H1 (cell line): ENCODE results near the gene KRT6C. TPM values are rescaled to one million over a fixed set of nuclear protein-coding genes. Genes with fewer than 3 reads are reported as not detected.

Experiments used
- CTCF ChIA-PET: fragments of 300-600 bp; sonication (Branson Sonifier 250); formaldehyde crosslinking; loops from one replicate; lab custom pipeline; 2021; ENCODE audit not compliant: partially characterized antibody; lab: Charles Lee
- POLR2A ChIA-PET: fragments of 300-600 bp; sonication (Branson Sonifier 250); formaldehyde crosslinking; loops from one replicate; lab custom pipeline; 2021; ENCODE audit warnings: inconsistent platforms; ENCODE audit not compliant: partially characterized antibody; lab: Charles Lee
- DNase-seq, 2 experiments: peaks; one replicate each; pipeline versions ENCODE4 v3.0.0 to v3.0.0-alpha.2; 2010 to 2022; ENCODE audit warnings: low spot score in 2 of 2, low read depth in 1 of 2, mixed read lengths in 1 of 2
- FAIRE-seq: peaks from 2 replicates; lab custom pipeline; 2011; peaks lifted over from hg19 to GRCh38; lab: Jason Lieb, UNC
- H2AFZ ChIP-seq: 2 replicates; pipeline ENCODE4 v1.8.1; 2012; ENCODE audit warnings: low read length, inconsistent platforms
- H2AK5ac ChIP-seq: 2 replicates; pipeline ENCODE4 v1.6.1; 2013; ENCODE audit warnings: low read depth, low read length
- H2BK120ac ChIP-seq: replicated peaks from 2 replicates; pipeline ENCODE3; 2013; ENCODE audit warnings: low read depth, low read length, inconsistent platforms
- H2BK12ac ChIP-seq: 2 replicates; pipeline ENCODE4 v1.6.1; 2013; ENCODE audit warnings: low read depth, low read length
- H2BK15ac ChIP-seq: 2 replicates; pipeline ENCODE4 v1.6.1; 2013; ENCODE audit warnings: low read length
- H2BK20ac ChIP-seq: 2 replicates; pipeline ENCODE4 v1.6.1; 2013; ENCODE audit warnings: low read length
- H2BK5ac ChIP-seq: 2 replicates; pipeline ENCODE4 v1.6.1; 2013; ENCODE audit warnings: low read depth, low read length
- H3K14ac ChIP-seq: 2 replicates; pipeline ENCODE4 v1.6.1; 2013; ENCODE audit warnings: inconsistent platforms; ENCODE audit not compliant: insufficient read length
- H3K18ac ChIP-seq: 2 replicates; pipeline ENCODE4 v1.6.1; 2013; ENCODE audit warnings: low read length; ENCODE audit errors: extremely low read depth
- H3K23ac ChIP-seq: 2 replicates; pipeline ENCODE4 v1.6.1; 2013; ENCODE audit warnings: inconsistent platforms; ENCODE audit not compliant: insufficient read length
- H3K23me2 ChIP-seq: 2 replicates; pipeline ENCODE4 v1.6.1; 2013; ENCODE audit warnings: low read depth, low read length
- H3K27ac ChIP-seq: 2 replicates; pipeline ENCODE4 v1.6.1; 2011; ENCODE audit warnings: low read depth, low read length, inconsistent platforms
- H3K27me3 ChIP-seq, 4 experiments: replicated peaks in 1 of 4; 1 replicate in 1 of 4; 2 replicates in 3 of 4; pipeline versions ENCODE4 v1.6.1 to v1.8.1; 2011 to 2013; ENCODE audit warnings: low read length in 3 of 4, mild to moderate bottlenecking in 3 of 4, inconsistent platforms in 2 of 4, mixed read lengths in 2 of 4, moderate library complexity in 1 of 4; ENCODE audit not compliant: control insufficient read depth in 3 of 4, insufficient read depth in 3 of 4; ENCODE audit errors: extremely low read depth in 1 of 4
- H3K36me3 ChIP-seq, 4 experiments: 2 replicates each; pipeline versions ENCODE4 v1.6.1 to v1.8.1; 2011 to 2013; ENCODE audit warnings: mild to moderate bottlenecking in 4 of 4, low read length in 3 of 4, moderate library complexity in 2 of 4, control low read depth in 1 of 4, inconsistent platforms in 1 of 4; ENCODE audit not compliant: insufficient read depth in 4 of 4, control insufficient read depth in 2 of 4
- H3K4ac ChIP-seq: replicated peaks from 2 replicates; pipeline ENCODE3; 2013; ENCODE audit warnings: low read length, low read depth, mixed read lengths, inconsistent platforms; ENCODE audit not compliant: insufficient read length
- H3K4me1 ChIP-seq, 4 experiments: replicated peaks in 1 of 4; 1 replicate in 1 of 4; 2 replicates in 3 of 4; pipeline versions ENCODE4 v1.6.1 to v1.8.1; 2011 to 2013; ENCODE audit warnings: low read length in 3 of 4, inconsistent platforms in 2 of 4, mixed read lengths in 1 of 4; ENCODE audit not compliant: insufficient read depth in 4 of 4, control insufficient read depth in 3 of 4
- H3K4me2 ChIP-seq, 2 experiments: 2 replicates each; pipeline versions ENCODE4 v1.6.1 to v1.8.1; 2011 to 2013; ENCODE audit warnings: low read depth in 2 of 2, low read length in 2 of 2, control low read depth in 1 of 2, inconsistent platforms in 1 of 2, mild to moderate bottlenecking in 1 of 2; ENCODE audit not compliant: insufficient read depth in 1 of 2
- H3K4me3 ChIP-seq, 4 experiments: fragments of 200-600, 300-600 bp in 1 of 4; sonication (generic), shearing (Covaris generic), sonication (Bioruptor Twin) in 1 of 4; 2 replicates each; pipeline versions ENCODE4 v1.5.1 to v1.8.1; 2011 to 2016; ENCODE audit warnings: low read length in 4 of 4, low read depth in 3 of 4, control low read depth in 2 of 4, inconsistent platforms in 2 of 4, mild to moderate bottlenecking in 2 of 4, mixed read lengths in 1 of 4, moderate library complexity in 1 of 4; ENCODE audit not compliant: insufficient read depth in 2 of 4; ENCODE audit errors: extremely low read depth in 1 of 4
- H3K56ac ChIP-seq: replicated peaks from 2 replicates; pipeline ENCODE3; 2013; ENCODE audit warnings: low read depth, mild to moderate bottlenecking, mixed read lengths, low read length, inconsistent platforms; ENCODE audit not compliant: insufficient read length
- H3K79me1 ChIP-seq: 2 replicates; pipeline ENCODE4 v1.6.1; 2013; ENCODE audit warnings: low read depth, low read length, control low read depth
- H3K79me2 ChIP-seq, 2 experiments: 2 replicates each; pipeline versions ENCODE4 v1.6.1 to v1.8.1; 2012 to 2013; ENCODE audit warnings: low read length in 2 of 2, mild to moderate bottlenecking in 2 of 2, inconsistent platforms in 1 of 2; ENCODE audit not compliant: insufficient read depth in 2 of 2, control insufficient read depth in 1 of 2
- H3K9ac ChIP-seq, 4 experiments: replicated peaks in 1 of 4; 1 replicate in 1 of 4; 2 replicates in 3 of 4; pipeline versions ENCODE4 v1.6.1 to v1.8.1; 2011 to 2013; ENCODE audit warnings: low read depth in 3 of 4, low read length in 3 of 4, control low read depth in 2 of 4, mild to moderate bottlenecking in 2 of 4, moderate library complexity in 2 of 4, inconsistent platforms in 1 of 4; ENCODE audit errors: extremely low read depth in 1 of 4
- H3K9me3 ChIP-seq, 2 experiments: 2 replicates each; pipeline versions ENCODE4 v1.6.1 to v1.8.1; 2012 to 2013; ENCODE audit warnings: mild to moderate bottlenecking in 2 of 2, moderate library complexity in 2 of 2, control low read depth in 1 of 2, inconsistent platforms in 1 of 2, low read depth in 1 of 2, low read length in 1 of 2, mixed read lengths in 1 of 2; ENCODE audit not compliant: insufficient read depth in 2 of 2
- H4K20me1 ChIP-seq, 2 experiments: replicated peaks in 1 of 2; 2 replicates each; pipeline versions ENCODE3 to v1.8.1; 2011 to 2013; ENCODE audit warnings: inconsistent platforms in 2 of 2, low read length in 2 of 2, mild to moderate bottlenecking in 1 of 2; ENCODE audit not compliant: insufficient read depth in 2 of 2, control insufficient read depth in 1 of 2
- H4K5ac ChIP-seq: 2 replicates; pipeline ENCODE4 v1.6.1; 2013; ENCODE audit warnings: low read length, low read depth, mixed read lengths, inconsistent platforms; ENCODE audit not compliant: insufficient read length
- H4K8ac ChIP-seq: 2 replicates; pipeline ENCODE4 v1.8.0; 2013; ENCODE audit warnings: mild to moderate bottlenecking, moderate library complexity, low read length, inconsistent platforms; ENCODE audit not compliant: insufficient read depth; ENCODE audit errors: extremely low read depth
- H4K91ac ChIP-seq: replicated peaks from 2 replicates; pipeline ENCODE3; 2013; ENCODE audit warnings: low read length, mixed read lengths, inconsistent platforms; ENCODE audit not compliant: insufficient read length
- CEBPB ChIP-seq: IDR thresholded peaks from 2 replicates; pipeline ENCODE4 v1.6.1; 2012; ENCODE audit warnings: low read depth, low read length
- EZH2 ChIP-seq: fragments of 200-600 bp; sonication (generic); IDR thresholded peaks from 2 replicates; pipeline ENCODE4 v1.7.1; 2012; ENCODE audit warnings: low read depth, mild to moderate bottlenecking, moderate library complexity, low read length, inconsistent platforms; ENCODE audit not compliant: severe bottlenecking
- KDM4A ChIP-seq: IDR thresholded peaks from one replicate; pipeline ENCODE4 v1.7.1; 2012; ENCODE audit warnings: low read depth, mild to moderate bottlenecking, moderate library complexity, low read length, inconsistent platforms; ENCODE audit not compliant: severe bottlenecking
- NRF1 ChIP-seq: IDR thresholded peaks from 2 replicates; pipeline ENCODE4 v1.6.1; 2011; ENCODE audit warnings: mild to moderate bottlenecking, low read depth, low read length, improper control_type of control experiment
- POLR2A ChIP-seq, 2 experiments: IDR thresholded peaks; 1 replicate in 1 of 2; 2 replicates in 1 of 2; pipeline ENCODE4 v1.6.1; 2011; ENCODE audit warnings: low read depth in 2 of 2, low read length in 2 of 2, mild to moderate bottlenecking in 2 of 2; ENCODE audit errors: control extremely low read depth in 1 of 2
- RXRA ChIP-seq: IDR thresholded peaks from 2 replicates; pipeline ENCODE4 v1.6.1; 2011; ENCODE audit warnings: low read depth, mild to moderate bottlenecking, low read length, moderate library complexity; ENCODE audit not compliant: insufficient read depth
- SP1 ChIP-seq: IDR thresholded peaks from 2 replicates; pipeline ENCODE4 v1.6.1; 2011; ENCODE audit warnings: low read depth, low read length
- TCF12 ChIP-seq: IDR thresholded peaks from 2 replicates; pipeline ENCODE4 v1.6.1; 2011; ENCODE audit warnings: low read depth, mild to moderate bottlenecking, low read length
- YY1 ChIP-seq: IDR thresholded peaks from 2 replicates; pipeline ENCODE4 v1.6.1; 2011; ENCODE audit warnings: low read depth, mild to moderate bottlenecking, low read length
- polyA plus RNA-seq, 7 experiments: library from polyadenylated mRNA; depleted of rRNA in 3 of 7; stranded (reverse) in 5 of 7; unstranded in 2 of 7; fragments of >200 nt in 5 of 7; fragments of 200-250 nt in 2 of 7; gene quantifications; 1 replicate in 5 of 7; 2 replicates in 1 of 7; 4 replicates in 1 of 7; pipeline versions ENCODE4 v1.2.1 to v1.2.3, GENCODE V29; 2011 to 2013; ENCODE audit warnings: missing spikeins in 2 of 7, mixed read lengths in 2 of 7
- total RNA-seq: library from RNA; stranded (reverse); fragmentation: NEBNext Ultra II Directional; extraction: Animal tissue kit (Norgen Biotek cat#: 25700); gene quantifications from 2 replicates; pipeline ENCODE4 v1.2.1, GENCODE V29; 2021

KRT6C gene
- total and polyA plus RNA-seq, 2 of the 8 experiments (the other 6 are each of a cell fraction or from before 2014, with no cell fraction given) = not detected

GRCh38 chr12:52488736-52489135 lies 15.1 kb upstream of the KRT6C start:
- POLR2A ChIA-PET = no interaction called here
- FAIRE-seq = no peak

More at GRCh38 chr12:52488736-52489135, 15.1 kb upstream of the KRT6C start:
- Histone ChIP-seq H2BK15ac (no peak overlapping the region), H4K20me1 (no peaks in the 10 kb centered on the region), H3K4me2 (no peak overlapping the region), H3K36me3 (no peaks in the 10 kb centered on the region), H2BK20ac (no peak overlapping the region), H3K27ac (no peak overlapping the region), H3K56ac (no peak overlapping the region), H3K27me3 (no peaks in the 10 kb centered on the region), H3K23ac (no peak overlapping the region), H3K4ac (no peak overlapping the region), H3K14ac (no peak overlapping the region), H4K8ac (no peak overlapping the region), H4K5ac (no peak overlapping the region), H3K18ac (no peak overlapping the region), H3K9ac (no peak overlapping the region), H4K91ac (no peak overlapping the region), H2BK120ac (no peak overlapping the region), H3K4me3 (no peak overlapping the region), H3K23me2 (no peaks in the 10 kb centered on the region), H3K79me2 (no peaks in the 10 kb centered on the region), H2BK5ac (no peak overlapping the region), H3K9me3 (no peaks in the 10 kb centered on the region), H2BK12ac (no peak overlapping the region), H2AK5ac (no peak overlapping the region), H2AFZ (no peak overlapping the region), H3K4me1 (no peaks in the 10 kb centered on the region), H3K79me1 (no peaks in the 10 kb centered on the region)
- no peak for TF ChIP-seq POLR2A (IDR thresholded peaks at IDR 0.05; ENCODE audit: control extremely low read depth in 1 of 2, low read depth in 2 of 2, low read length in 2 of 2)
- TF ChIP-seq TCF12 = no peak
- TF ChIP-seq EZH2 = no peak
- TF ChIP-seq SP1 = no peak
- no peak for TF ChIP-seq CEBPB
- TF ChIP-seq YY1 = no peak
- TF ChIP-seq NRF1 = no peak
- no peak for TF ChIP-seq RXRA
- TF ChIP-seq KDM4A = no peak
- no peak for DNase-seq
- CTCF ChIA-PET = no interaction called here
